Testis (tissue), 2 donors: ENCODE data around the gene ATG9B.

Source experiments
- CTCF ChIP-seq, 3 experiments: fragments of 450-650 bp in 2 of 3; fragments of 200-600 bp in 1 of 3; sonication (generic) in 1 of 3; IDR thresholded peaks; one replicate each; pipeline ENCODE4 v1.5.1; 2016 to 2019; ENCODE audit warnings: antibody characterized with exemption in 3 of 3, mild to moderate bottlenecking in 2 of 3, moderate library complexity in 1 of 3
- POLR2A ChIP-seq: fragments of 450-650 bp; IDR thresholded peaks from one replicate; pipeline ENCODE4 v1.6.1; 2017; ENCODE audit warnings: antibody characterized with exemption, mild to moderate bottlenecking, moderate library complexity

GRCh38 chr7:150992833-150993302, 31.4 kb downstream of the ATG9B start:
- TF ChIP-seq CTCF (IDR thresholded peaks at IDR 0.05) (no peak), POLR2A (no peak)
